Activated CD4-positive, alpha-beta T cell treated with anti-CD3 and anti-CD28 coated beads, Interleukin-2, amount 50 U/mL, for 48 hours (primary cell): ENCODE results near the gene TCF12.

Experiments used
- DNase-seq, 2 experiments: peaks; one replicate each; pipeline ENCODE4 v3.0.0-alpha.2; 2020

Gene TCF12

GRCh38 chr15:57100136-57100539 is 181.7 kb downstream of the TCF12 start:
- no peak for DNase-seq

- no peak for DNase-seq
Measured at GRCh38 chr15:57102858-57103257, 184.4 kb downstream of the TCF12 start.

GRCh38 chr15:57108296-57108695 is 189.9 kb downstream of the TCF12 start:
- no peak for DNase-seq

- no peak for DNase-seq
Measured at GRCh38 chr15:57109005-57109404, 190.6 kb downstream of the TCF12 start.

- no peak for DNase-seq
Measured at GRCh38 chr15:57111002-57111401, 192.6 kb downstream of the TCF12 start.

GRCh38 chr15:57112178-57112577 is 193.7 kb downstream of the TCF12 start:
- no peak for DNase-seq

- no peak for DNase-seq
Measured at GRCh38 chr15:57114070-57114469, 195.6 kb downstream of the TCF12 start.

- DNase-seq = no peak
Measured at GRCh38 chr15:57118013-57118799, 199.8 kb downstream of the TCF12 start.

- DNase-seq = no peak
Measured at GRCh38 chr15:57122080-57122840, 203.8 kb downstream of the TCF12 start.

- no peak for DNase-seq
Measured at GRCh38 chr15:57124036-57124435, 205.6 kb downstream of the TCF12 start.

- DNase-seq = no peak
Measured at GRCh38 chr15:57129064-57129463, 210.6 kb downstream of the TCF12 start.

- DNase-seq = no peak
Measured at GRCh38 chr15:57130956-57131355, 212.5 kb downstream of the TCF12 start.

GRCh38 chr15:57133127-57133968 is 214.9 kb downstream of the TCF12 start:
- DNase-seq = no peak

- no peak for DNase-seq
Measured at GRCh38 chr15:57134071-57134605, 215.7 kb downstream of the TCF12 start.

- DNase-seq = no peak
Measured at GRCh38 chr15:57134851-57135250, 216.4 kb downstream of the TCF12 start.

- no peak for DNase-seq
Measured at GRCh38 chr15:57135800-57136199, 217.4 kb downstream of the TCF12 start.

GRCh38 chr15:57138349-57138788 is 219.9 kb downstream of the TCF12 start:
- no peak for DNase-seq

- no peak for DNase-seq
Measured at GRCh38 chr15:57143511-57144078, 225.2 kb downstream of the TCF12 start.

- no peak for DNase-seq
Measured at GRCh38 chr15:57144448-57144847, 226.0 kb downstream of the TCF12 start.

GRCh38 chr15:57146506-57147201 is 228.2 kb downstream of the TCF12 start:
- no peak for DNase-seq

GRCh38 chr15:57147621-57148020 is 229.2 kb downstream of the TCF12 start:
- no peak for DNase-seq

GRCh38 chr15:57148262-57148661 is 229.8 kb downstream of the TCF12 start:
- DNase-seq = no peak
